Activated CD8-positive, alpha-beta memory T cell treated with anti-CD3 and anti-CD28 coated beads for 24 hours (primary cell): Measurements from ENCODE around the gene SUPT3H.
"Not testable (repeated sequence)": the region's sequence is repeated elsewhere in the genome, so short reads cannot be mapped to it uniquely, and the experiment has no call there.

Experiments used
- DNase-seq: peaks from one replicate; pipeline ENCODE4 v3.0.0-alpha.2; 2020

The SUPT3H gene

GRCh38 chr6:44867571-44868334, 510.0 kb downstream of the SUPT3H start:
- DNase-seq, result no peak

GRCh38 chr6:44865184-44865583, 512.5 kb downstream of the SUPT3H start:
- DNase-seq, result not testable (repeated sequence)

- no peak for DNase-seq
Observed at GRCh38 chr6:44859901-44860410, 517.8 kb downstream of the SUPT3H start.

- DNase-seq, result no peak
Observed at GRCh38 chr6:44858998-44859397, 518.7 kb downstream of the SUPT3H start.

- no peak for DNase-seq
Observed at GRCh38 chr6:44856479-44856878, 521.3 kb downstream of the SUPT3H start.

- no peak for DNase-seq
Observed at GRCh38 chr6:44855562-44856411, 521.9 kb downstream of the SUPT3H start.

GRCh38 chr6:44854712-44855443, 522.9 kb downstream of the SUPT3H start:
- DNase-seq, result no peak

GRCh38 chr6:44851176-44851575, 526.6 kb downstream of the SUPT3H start:
- DNase-seq, result no peak

GRCh38 chr6:44850312-44850711, 527.4 kb downstream of the SUPT3H start:
- no peak for DNase-seq

GRCh38 chr6:44849806-44850205, 527.9 kb downstream of the SUPT3H start:
- no peak for DNase-seq

GRCh38 chr6:44843734-44844133, 534.0 kb downstream of the SUPT3H start:
- no peak for DNase-seq

- no peak for DNase-seq
Observed at GRCh38 chr6:44842616-44843015, 535.1 kb downstream of the SUPT3H start.

GRCh38 chr6:44841829-44842228, 535.9 kb downstream of the SUPT3H start:
- no peak for DNase-seq

GRCh38 chr6:44837741-44838140, 540.0 kb downstream of the SUPT3H start:
- DNase-seq, result no peak

- DNase-seq, result no peak
Observed at GRCh38 chr6:44837255-44837654, 540.5 kb downstream of the SUPT3H start.

- DNase-seq, result no peak
Observed at GRCh38 chr6:44833248-44833647, 544.5 kb downstream of the SUPT3H start.

- no peak for DNase-seq
Observed at GRCh38 chr6:44831002-44831610, 546.6 kb downstream of the SUPT3H start.

- DNase-seq, result no peak
Observed at GRCh38 chr6:44829836-44830235, 547.9 kb downstream of the SUPT3H start.

- no peak for DNase-seq
Observed at GRCh38 chr6:44828780-44829179, 549.0 kb downstream of the SUPT3H start.

GRCh38 chr6:44826025-44826676, 551.6 kb downstream of the SUPT3H start:
- DNase-seq, result no peak

GRCh38 chr6:44825273-44825672, 552.5 kb downstream of the SUPT3H start:
- DNase-seq, result no peak

GRCh38 chr6:44824567-44824966, 553.2 kb downstream of the SUPT3H start:
- no peak for DNase-seq
